Endothelial cell of umbilical vein (primary cell): ENCODE results near the gene PDE3B. TPM values are rescaled to one million over a fixed set of nuclear protein-coding genes. Genes with fewer than 3 reads are reported as not detected.

ENCODE experiments used
- BruUV-seq: library from RNA; stranded (reverse); fragments of 400-500 nt; replicated peaks from 2 replicates; lab custom pipeline; 2021; lab: Mats Ljungman, UMichigan
- CTCF ChIA-PET: fragments of 300-600, 350-600 bp; sonication (Branson Sonifier 250); formaldehyde crosslinking; loops from one replicate; lab custom pipeline; 2021; ENCODE audit warnings: antibody characterized with exemption, inconsistent platforms; lab: Charles Lee
- POLR2A ChIA-PET: fragments of 300-600, 350-600 bp; sonication (Branson Sonifier 250); formaldehyde crosslinking; loops from one replicate; lab custom pipeline; 2021; ENCODE audit warnings: antibody characterized with exemption, inconsistent platforms; lab: Charles Lee
- DNase-seq: peaks from one replicate; pipeline ENCODE4 v3.0.0-alpha.2; 2011; ENCODE audit warnings: low read depth, low spot score
- FAIRE-seq: peaks from 2 replicates; lab custom pipeline; 2011; peaks lifted over from hg19 to GRCh38; lab: Jason Lieb, UNC
- H2AFZ ChIP-seq: 2 replicates; pipeline ENCODE4 v1.6.0; 2012; ENCODE audit warnings: low read depth, low read length, control low read depth, inconsistent platforms
- H3K27ac ChIP-seq: 2 replicates; pipeline ENCODE4 v1.5.1; 2011; ENCODE audit warnings: low read depth, mild to moderate bottlenecking, control low read depth, low read length, moderate library complexity; ENCODE audit not compliant: insufficient read depth
- H3K27me3 ChIP-seq, 2 experiments: 2 replicates each; pipeline versions ENCODE4 v1.6.0 to v1.6.1; 2011; ENCODE audit warnings: low read length in 2 of 2, mixed read lengths in 1 of 2; ENCODE audit not compliant: control insufficient read depth in 2 of 2, insufficient read depth in 2 of 2
- H3K36me3 ChIP-seq, 2 experiments: 2 replicates in 1 of 2; 3 replicates in 1 of 2; pipeline ENCODE4 v1.5.1; 2011; ENCODE audit warnings: low read length in 2 of 2, mild to moderate bottlenecking in 1 of 2, moderate library complexity in 1 of 2; ENCODE audit not compliant: control insufficient read depth in 2 of 2, insufficient read depth in 2 of 2; ENCODE audit errors: extremely low read depth in 1 of 2
- H3K4me1 ChIP-seq: 3 replicates; pipeline ENCODE4 v1.5.1; 2011; ENCODE audit warnings: mild to moderate bottlenecking, low read length; ENCODE audit not compliant: control insufficient read depth, insufficient read depth; ENCODE audit errors: extremely low read depth
- H3K4me2 ChIP-seq: 2 replicates; pipeline ENCODE4 v1.6.1; 2011; ENCODE audit warnings: low read length, control low read depth, mixed read lengths; ENCODE audit not compliant: insufficient read depth
- H3K4me3 ChIP-seq, 3 experiments: fragments of 200-600 bp in 1 of 3; sonication (generic), shearing (Covaris generic) in 1 of 3; replicated peaks in 1 of 3; 2 replicates each; pipeline ENCODE4 v1.5.1; 2011 to 2016; ENCODE audit warnings: control low read depth in 3 of 3, low read length in 3 of 3, mild to moderate bottlenecking in 2 of 3, inconsistent platforms in 1 of 3, low read depth in 1 of 3, moderate library complexity in 1 of 3; ENCODE audit not compliant: insufficient read depth in 1 of 3
- H3K79me2 ChIP-seq: 2 replicates; pipeline ENCODE4 v1.6.0; 2012; ENCODE audit warnings: low read length, inconsistent platforms; ENCODE audit not compliant: control insufficient read depth, insufficient read depth
- H3K9ac ChIP-seq: replicated peaks from 2 replicates; pipeline ENCODE3; 2011; ENCODE audit warnings: low read length, control low read depth; ENCODE audit not compliant: insufficient read depth; ENCODE audit errors: extremely low read depth
- H3K9me1 ChIP-seq: replicated peaks from 3 replicates; pipeline ENCODE4 v1.6.0; 2011; ENCODE audit warnings: mild to moderate bottlenecking, low read length; ENCODE audit not compliant: control insufficient read depth, insufficient read depth; ENCODE audit errors: extremely low read depth
- H3K9me3 ChIP-seq: replicated peaks from 2 replicates; pipeline ENCODE4 v1.5.1; 2012; ENCODE audit warnings: low read length, inconsistent platforms; ENCODE audit not compliant: control insufficient read depth, insufficient read depth
- H4K20me1 ChIP-seq: replicated peaks from 2 replicates; pipeline ENCODE3; 2011; ENCODE audit warnings: mild to moderate bottlenecking, low read length; ENCODE audit not compliant: control insufficient read depth, insufficient read depth; ENCODE audit errors: extremely low read depth
- CTCF ChIP-seq, 2 donors: IDR thresholded peaks; 1 replicate in 1 of 2; 2 replicates in 1 of 2; pipeline ENCODE4 v1.5.1; 2011; ENCODE audit warnings: low read length in 2 of 2, mild to moderate bottlenecking in 2 of 2, moderate library complexity in 2 of 2, control low read depth in 1 of 2, inconsistent platforms in 1 of 2, low read depth in 1 of 2; ENCODE audit not compliant: insufficient read depth in 1 of 2; ENCODE audit errors: extremely low read depth in 1 of 2
- EZH2 ChIP-seq: IDR thresholded peaks from 2 replicates; pipeline ENCODE4 v1.6.1; 2012; ENCODE audit warnings: borderline replicate concordance, low read depth, mild to moderate bottlenecking, moderate library complexity, low read length, inconsistent platforms; ENCODE audit not compliant: severe bottlenecking
- FOS ChIP-seq: IDR thresholded peaks from 2 replicates; pipeline ENCODE4 v1.6.1; 2011; ENCODE audit warnings: mild to moderate bottlenecking, low read length, moderate library complexity, borderline replicate concordance; ENCODE audit not compliant: insufficient read depth
- GATA2 ChIP-seq: IDR thresholded peaks from 2 replicates; pipeline ENCODE4 v1.7.0; 2011; ENCODE audit warnings: low read depth, mild to moderate bottlenecking, moderate library complexity, mixed read lengths, low read length; ENCODE audit not compliant: insufficient read length, insufficient read depth
- JUN ChIP-seq: IDR thresholded peaks from 2 replicates; pipeline ENCODE4 v1.6.1; 2011; ENCODE audit warnings: borderline replicate concordance, low read depth; ENCODE audit not compliant: insufficient read length, insufficient read depth
- MYC ChIP-seq: IDR thresholded peaks from one replicate; pipeline ENCODE4 v1.6.1; 2011; ENCODE audit warnings: mild to moderate bottlenecking, low read depth, low read length
- POLR2A ChIP-seq: IDR thresholded peaks from 2 replicates; pipeline ENCODE4 v1.6.1; 2012; ENCODE audit warnings: low read depth, mild to moderate bottlenecking, control low read depth, low read length
- dilution Hi-C: fragments of 300-500 bp; cut with MboI; formaldehyde crosslinking; loops from one replicate; pipeline ENCODE4 v1.15.0; 2019; ENCODE audit warnings: low sequenced_read_pairs; ENCODE audit not compliant: extremely low pct_ligation_motif_present
- intact Hi-C: fragments of 100-400 bp; cut with micrococcal nuclease; formaldehyde crosslinking; loops from one replicate; pipeline ENCODE4 v1.10.0; 2022
- polyA plus RNA-seq, 4 experiments: library from polyadenylated mRNA; depleted of rRNA in 3 of 4; stranded (reverse) in 3 of 4; unstranded in 1 of 4; fragments of >200 nt; gene quantifications; 2 replicates each; pipeline versions ENCODE4 v1.2.1 to v1.2.3, GENCODE V29; 2011 to 2012; ENCODE audit warnings: missing spikeins in 1 of 4
- total RNA-seq: library from RNA; stranded (reverse); gene quantifications from 2 replicates; pipeline ENCODE4 v1.2.3, GENCODE V29; 2021

Gene PDE3B
- total and polyA plus RNA-seq, 2 donors (not counting 3 experiments of a cell fraction or from before 2014, with no cell fraction given): 0.26 to 1.9 TPM

DNA sequence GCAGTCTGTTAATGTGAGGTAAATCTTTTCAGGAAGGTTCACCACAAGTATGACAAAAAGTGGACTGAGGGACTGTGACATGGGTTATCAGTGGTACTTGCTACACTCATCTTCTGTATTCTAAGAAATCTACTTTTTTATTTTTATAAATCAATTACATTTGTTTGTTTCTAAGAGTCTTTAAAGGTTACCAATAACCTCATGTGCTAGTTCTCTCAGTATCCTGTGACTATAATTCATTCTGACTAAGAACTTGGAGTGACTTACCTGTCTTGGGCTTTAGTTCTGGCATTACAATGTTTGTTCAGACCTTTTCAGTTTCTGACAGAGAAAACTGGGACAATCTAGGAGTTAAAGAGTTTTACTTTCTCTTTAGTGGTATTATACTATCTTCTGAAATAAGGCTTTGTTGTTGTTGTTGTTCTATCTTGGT lies 108.4 kb downstream of the PDE3B start:
- no peak for FAIRE-seq
- POLR2A ChIA-PET: no interaction called here
- peaks cover 0 to 5% of the 10 kb centered on the region in 2 experiments for H3K27me3 ChIP-seq
- H3K4me2 ChIP-seq: no peak overlapping the region
- dilution Hi-C loops (no loop called here), intact Hi-C loops (no loop called here)
- H3K4me3 ChIP-seq: no peak overlapping the region
- no peak overlapping the region for H3K27ac ChIP-seq
- TF ChIP-seq JUN (no peak), POLR2A (no peak), FOS (no peak), MYC (no peak), EZH2 (no peak), GATA2 (no peak)
- BruUV-seq: no TSS peak
- H3K9me3 ChIP-seq: no peaks in the 10 kb centered on the region
- CTCF ChIA-PET: interaction anchor here (1.4 kb wide), 1 partner anchor 9 kb away, joined by 3 read pairs; no protein-coding TSS in a partner anchor
- no peak overlapping the region for H2AFZ ChIP-seq
- no peak overlapping the region for H3K9ac ChIP-seq
- no peak for DNase-seq
- no peaks in the 10 kb centered on the region for H3K4me1 ChIP-seq
- no peaks in the 10 kb centered on the region for H3K9me1 ChIP-seq
- H3K79me2 ChIP-seq: no peaks in the 10 kb centered on the region
- H4K20me1 ChIP-seq: no peaks in the 10 kb centered on the region
- no peaks in the 10 kb centered on the region for H3K36me3 ChIP-seq

DNA sequence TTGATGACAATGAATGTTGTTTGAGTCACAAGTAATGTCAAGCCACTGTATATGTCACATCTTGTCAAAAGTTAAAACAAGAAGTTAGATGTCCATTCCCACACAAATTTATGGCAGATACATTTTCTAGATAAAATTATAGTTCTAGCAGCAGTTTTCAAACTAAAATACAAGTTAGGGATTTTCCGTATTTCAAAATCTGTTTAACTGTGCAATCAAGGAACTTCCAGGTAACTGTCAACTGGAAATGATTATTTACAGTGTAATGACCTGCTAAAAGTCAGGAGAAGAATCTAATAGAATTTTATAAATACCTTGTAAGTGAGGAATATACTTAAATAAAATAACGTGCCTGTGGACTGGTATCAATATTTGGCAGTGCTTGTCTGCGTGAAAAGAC lies 111.5 kb downstream of the PDE3B start:
- dilution Hi-C loops (no loop called here), intact Hi-C loops (no loop called here)
- ChIA-PET CTCF (interaction anchor here (0.9 kb wide), 1 partner anchor 10 kb away, joined by 4 read pairs; no protein-coding TSS in a partner anchor), POLR2A (no interaction called here)
- Histone ChIP-seq H3K79me2 (no peaks in the 10 kb centered on the region), H3K4me1 (no peaks in the 10 kb centered on the region), H2AFZ (no peak overlapping the region), H3K9me3 (no peaks in the 10 kb centered on the region), H3K36me3 (no peaks in the 10 kb centered on the region), H3K27ac (no peak overlapping the region), H3K4me3 (no peak overlapping the region), H3K9me1 (no peaks in the 10 kb centered on the region), H3K27me3 (peaks cover 0 to 5% of the 10 kb centered on the region in 2 experiments), H4K20me1 (no peaks in the 10 kb centered on the region), H3K9ac (no peak overlapping the region), H3K4me2 (no peak overlapping the region)
- no TSS peak for BruUV-seq
- FAIRE-seq (no peak), DNase-seq (no peak)
- TF ChIP-seq GATA2 (no peak), CTCF (IDR thresholded peaks at IDR 0.05; ENCODE audit: extremely low read depth in 1 of 2, insufficient read depth in 1 of 2, low read depth in 1 of 2, low read length in 2 of 2) (no peak)
